Spleen (tissue), 11 donors: ENCODE results near the gene TMEM208. TPM values are rescaled to one million over a fixed set of nuclear protein-coding genes. Genes with fewer than 3 reads are reported as not detected.

Experiments used
- DNase-seq: peaks from one replicate; pipeline ENCODE4 v3.0.0-alpha.2; 2020
- H3K27ac ChIP-seq, 8 donors: fragments of 200-600 bp; sonication (generic) in 7 of 8; 1 replicate in 4 of 8; 2 replicates in 4 of 8; pipeline versions ENCODE4 v1.5.0 to v1.8.0; 2016 to 2021; ENCODE audit warnings: inconsistent platforms in 4 of 8, mild to moderate bottlenecking in 4 of 8, moderate library complexity in 1 of 8
- H3K27me3 ChIP-seq, 7 donors: fragments of 200-600 bp; sonication (generic) in 6 of 7; replicated peaks in 1 of 7; 1 replicate in 4 of 7; 2 replicates in 3 of 7; pipeline versions ENCODE4 v1.5.0 to v1.8.0; 2016 to 2021; ENCODE audit warnings: inconsistent platforms in 3 of 7, mild to moderate bottlenecking in 1 of 7
- H3K36me3 ChIP-seq, 6 donors: fragments of 200-600 bp; sonication (generic) in 5 of 6; 1 replicate in 4 of 6; 2 replicates in 2 of 6; pipeline versions ENCODE4 v1.5.0 to v1.8.0; 2016 to 2021; ENCODE audit warnings: inconsistent platforms in 2 of 6
- H3K4me1 ChIP-seq, 6 donors: fragments of 200-600 bp; sonication (generic) in 5 of 6; 1 replicate in 3 of 6; 2 replicates in 3 of 6; pipeline versions ENCODE4 v1.5.0 to v1.8.0; 2016 to 2021; ENCODE audit warnings: inconsistent platforms in 3 of 6
- H3K4me3 ChIP-seq, 8 donors: fragments of 200-600 bp; sonication (generic) in 7 of 8; 1 replicate in 4 of 8; 2 replicates in 4 of 8; pipeline versions ENCODE4 v1.5.0 to v1.8.0; 2016 to 2021; ENCODE audit warnings: inconsistent platforms in 4 of 8, mild to moderate bottlenecking in 4 of 8, moderate library complexity in 2 of 8
- H3K9me3 ChIP-seq, 8 donors: fragments of 200-600 bp; sonication (generic) in 7 of 8; 1 replicate in 4 of 8; 2 replicates in 4 of 8; pipeline versions ENCODE4 v1.5.0 to v1.8.0; 2016 to 2021; ENCODE audit warnings: inconsistent platforms in 4 of 8
- CTCF ChIP-seq, 11 experiments: fragments of 200-600 bp in 7 of 11; fragments of 450-650 bp in 4 of 11; sonication (generic) in 4 of 11; IDR thresholded peaks in 8 of 11; conservative IDR thresholded peaks in 3 of 11; 1 replicate in 7 of 11; 2 replicates in 4 of 11; pipeline versions ENCODE4 v1.4.0 to v1.8.0; 2016 to 2021; ENCODE audit warnings: antibody characterized with exemption in 11 of 11, inconsistent platforms in 4 of 11, mild to moderate bottlenecking in 1 of 11
- POLR2A ChIP-seq, 3 donors: fragments of 450-650 bp; IDR thresholded peaks; one replicate each; pipeline ENCODE4 v1.5.1; 2017; ENCODE audit warnings: antibody characterized with exemption in 3 of 3, mild to moderate bottlenecking in 1 of 3
- POLR2AphosphoS5 ChIP-seq, 3 donors: sonication (generic); formaldehyde crosslinking; IDR thresholded peaks; one replicate each; pipeline ENCODE4 v1.5.1; 2017; ENCODE audit warnings: antibody characterized with exemption in 3 of 3
- WGBS, 5 donors: extraction: QIAGEN DNeasy Blood & Tissue Kit in 3 of 5; methylation state at CpG; one replicate each; pipeline versions ENCODE4 v1.1.5 to v1.1.7; 2013 to 2018; 5-methylcytosine and 5-hydroxymethylcytosine counted together
- intact Hi-C: fragments of 100-400 bp; cut with DNase I; formaldehyde crosslinking; loops from one replicate; pipeline ENCODE4 v1.15.0; 2023; ENCODE audit warnings: low total_unique reads
- microRNA-seq, 3 donors: library from miRNA; unstranded; fragments of <30 nt; microRNA quantifications; one replicate each; pipeline versions ENCODE4 to v1.1.0, GENCODE V29; 2019 to 2020
- polyA plus RNA-seq, 3 donors: library from polyadenylated mRNA; stranded (reverse); fragments of 200-250 nt; gene quantifications; one replicate each; pipeline ENCODE4 v1.2.1, GENCODE V29; 2013
- small RNA-seq, 4 donors: library from RNA; depleted of rRNA; stranded (forward); fragments of <200 nt; gene quantifications; one replicate each; pipeline ENCODE3, GENCODE V24; 2016
- total RNA-seq, 7 donors: library from RNA; depleted of rRNA in 3 of 7; stranded (reverse); fragments of >200 nt in 3 of 7; fragmentation: NEBNext Ultra II Directional in 4 of 7; extraction: Animal tissue kit (Norgen Biotek cat#: 25700) in 4 of 7; gene quantifications; one replicate each; pipeline versions ENCODE4 v1.1.0 to v1.2.1, GENCODE V29; 2016 to 2021
- donor health status: healthy with polysubstance abuse.
- donor health status: DM: no; HTN: no; CAD: no; lungs with moderate emphysema.
- donor health status: DM: no; HTN: no; CAD: no.
- donor health status: Bipolar disorder and iron deficiency.
- donor health status: healthy.
- donor health status: DM: no; HTN: no; CAD: no.
- donor health status: DM: yes; HTN: yes; CAD: no.

TMEM208 gene
- total and polyA plus RNA-seq, 10 donors = 28.1 to 68.7 (median 35.8) TPM

GRCh38 chr16:67275321-67275720, 48.4 kb downstream of the TMEM208 start:
- H3K36me3 ChIP-seq = peaks cover 0 to 46% (median 0%) of the 10 kb centered on the region in 6 donors
- no peak overlapping the region for H3K27ac ChIP-seq
- no peaks in the 10 kb centered on the region for H3K27me3 ChIP-seq
- H3K4me1 ChIP-seq = peaks cover 11 to 32% (median 25%) of the 10 kb centered on the region in 6 donors
- 91 to 97% (median 95%) methylated on average over 2 of the region's 2 CpGs for WGBS, 5 donors
- DNase-seq = no peak
- no peak for TF ChIP-seq POLR2AphosphoS5 (IDR thresholded peaks at IDR 0.05)
- H3K4me3 ChIP-seq = no peak overlapping the region
- no peaks in the 10 kb centered on the region for H3K9me3 ChIP-seq
- intact Hi-C loops = no loop called here

- intact Hi-C loops = no loop called here
- 91 to 95% (median 93%) methylated on average over 4 of the region's 4 CpGs for WGBS, 5 donors
- TF ChIP-seq POLR2AphosphoS5 (IDR thresholded peaks at IDR 0.05) (no peak), CTCF (IDR thresholded peaks at IDR 0.05 in 8 of 11, conservative IDR thresholded peaks at IDR 0.05 in 3 of 11) (no peak), POLR2A (IDR thresholded peaks at IDR 0.05) (no peak)
- H3K27me3 ChIP-seq = no peaks in the 10 kb centered on the region
- H3K4me3 ChIP-seq = peak overlapping the region in 1 of 8 donors; percentile 83
- peaks cover 11 to 33% (median 25%) of the 10 kb centered on the region in 6 donors for H3K4me1 ChIP-seq
- no peak for DNase-seq
- peak overlapping the region in 6 of 8 donors; percentile 39 to 80 (median 70) for H3K27ac ChIP-seq
- no peaks in the 10 kb centered on the region for H3K9me3 ChIP-seq
- peaks cover 0 to 29% (median 0%) of the 10 kb centered on the region in 6 donors for H3K36me3 ChIP-seq
These were observed 50.5 kb downstream of the TMEM208 start for GRCh38 chr16:67277294-67277998.

- WGBS, 5 donors = 57 to 83% (median 68%) methylated on average over 7 to 13 of the region's 13 CpGs
- DNase-seq = peak; percentile 54
- Histone ChIP-seq H3K27me3 (no peaks in the 10 kb centered on the region), H3K27ac (peak overlapping the region in 7 of 8 donors; percentile 48 to 80 (median 68)), H3K4me3 (peak overlapping the region; percentile 51 to 83 (median 66)), H3K9me3 (no peaks in the 10 kb centered on the region), H3K4me1 (peaks cover 11 to 33% (median 25%) of the 10 kb centered on the region in 6 donors), H3K36me3 (peaks cover 0 to 25% (median 0%) of the 10 kb centered on the region in 6 donors)
- no peak for TF ChIP-seq CTCF (IDR thresholded peaks at IDR 0.05 in 8 of 11, conservative IDR thresholded peaks at IDR 0.05 in 3 of 11)
- TF ChIP-seq POLR2A (IDR thresholded peaks at IDR 0.05) = no peak
- no peak for TF ChIP-seq POLR2AphosphoS5 (IDR thresholded peaks at IDR 0.05)
- intact Hi-C loops = no loop called here
These were observed 51.3 kb downstream of the TMEM208 start for GRCh38 chr16:67277999-67278772.

Small RNAs within 50 kb of the gene (microRNA-seq; reads per million reads assigned to microRNA genes)
- 264 to 561 (median 275) reads per million in 3 donors for gene MIR328

Small RNAs within 50 kb of the gene (small RNA-seq; reads per million reads assigned to genes)
- 3.7 to 5.1 (median 4.3) reads per million in 4 donors for gene MIR328

Other genes with a start within 250 kb of the TMEM208 start
- gene CES4A, start 238.5 kb upstream of the TMEM208 start, total RNA-seq = 1 to 10 TPM; 5.0 to 9.1 (median 6.3) TPM
- 1 to 10 TPM; 5.3 to 9.9 (median 8.0) TPM for gene CES4A, start 238.5 kb upstream of the TMEM208 start, polyA plus RNA-seq
- gene CBFB, start 198.0 kb upstream of the TMEM208 start, total RNA-seq = 10 to 100 TPM; 55.8 to 80.4 (median 58.6) TPM
- gene CBFB, start 198.0 kb upstream of the TMEM208 start, polyA plus RNA-seq = 10 to 100 TPM; 22.7 to 35.1 (median 29.1) TPM
- gene PHAF1, start 117.2 kb upstream of the TMEM208 start, total RNA-seq = 10 to 100 TPM; 15.3 to 44.0 (median 19.8) TPM
- gene PHAF1, start 117.2 kb upstream of the TMEM208 start, polyA plus RNA-seq = 10 to 100 TPM in 1 of 3 donors, 1 to 10 TPM in 2; 5.5 to 10.3 (median 9.9) TPM
- gene B3GNT9, start 76.1 kb upstream of the TMEM208 start, total RNA-seq = 10 to 100 TPM in 4 of 7 donors, 1 to 10 TPM in 3; 6.1 to 15.3 (median 10.1) TPM
- gene B3GNT9, start 76.1 kb upstream of the TMEM208 start, polyA plus RNA-seq = 1 to 10 TPM; 2.0 to 6.6 (median 3.0) TPM
- gene TRADD, start 67.2 kb upstream of the TMEM208 start, total RNA-seq = 10 to 100 TPM; 29.2 to 39.3 (median 31.1) TPM
- gene TRADD, start 67.2 kb upstream of the TMEM208 start, polyA plus RNA-seq = 10 to 100 TPM; 27.5 to 42.2 (median 35.3) TPM
- gene FBXL8, start 67.2 kb upstream of the TMEM208 start, total RNA-seq = 10 to 100 TPM in 6 of 7 donors, 1 to 10 TPM in 1; 8.4 to 29.9 (median 13.2) TPM
- gene FBXL8, start 67.2 kb upstream of the TMEM208 start, polyA plus RNA-seq = 10 to 100 TPM in 1 of 3 donors, 1 to 10 TPM in 2; 6.0 to 11.2 (median 6.0) TPM
- 10 to 100 TPM; 11.5 to 43.7 (median 23.3) TPM for gene HSF4, start 62.4 kb upstream of the TMEM208 start, total RNA-seq
- 10 to 100 TPM; 16.1 to 24.0 (median 16.7) TPM for gene HSF4, start 62.4 kb upstream of the TMEM208 start, polyA plus RNA-seq
- 10 to 100 TPM in 6 of 7 donors, 1 to 10 TPM in 1; 8.2 to 14.2 (median 13.6) TPM for gene NOL3, start 56.6 kb upstream of the TMEM208 start, total RNA-seq
- 10 to 100 TPM in 2 of 3 donors, 1 to 10 TPM in 1; 8.7 to 12.0 (median 10.8) TPM for gene NOL3, start 56.6 kb upstream of the TMEM208 start, polyA plus RNA-seq
- 10 to 100 TPM; 11.9 to 59.4 (median 21.0) TPM for gene MATCAP1, start 43.2 kb upstream of the TMEM208 start, total RNA-seq
- gene MATCAP1, start 43.2 kb upstream of the TMEM208 start, polyA plus RNA-seq = 10 to 100 TPM in 2 of 3 donors, 1 to 10 TPM in 1; 8.9 to 37.1 (median 16.3) TPM
- 10 to 100 TPM; 29.2 to 81.7 (median 48.3) TPM for gene EXOC3L1, start 37.0 kb upstream of the TMEM208 start, total RNA-seq
- gene EXOC3L1, start 37.0 kb upstream of the TMEM208 start, polyA plus RNA-seq = 100 to 1,000 TPM in 1 of 3 donors, 10 to 100 TPM in 2; 28.5 to 113 (median 54.2) TPM
- gene E2F4, start 35.0 kb upstream of the TMEM208 start, total RNA-seq = 100 to 1,000 TPM in 3 of 7 donors, 10 to 100 TPM in 4; 68.0 to 134 (median 80.1) TPM
- 10 to 100 TPM; 40.8 to 68.3 (median 47.8) TPM for gene E2F4, start 35.0 kb upstream of the TMEM208 start, polyA plus RNA-seq
- 1 to 10 TPM; 2.8 to 4.7 (median 4.0) TPM for gene ELMO3, start 28.0 kb upstream of the TMEM208 start, total RNA-seq
- 1 to 10 TPM; 4.2 to 8.7 (median 7.0) TPM for gene ELMO3, start 28.0 kb upstream of the TMEM208 start, polyA plus RNA-seq
- gene FHOD1, start 20.4 kb downstream of the TMEM208 start, total RNA-seq = 100 to 1,000 TPM in 6 of 7 donors, 10 to 100 TPM in 1; 97.3 to 304 (median 145) TPM
- gene FHOD1, start 20.4 kb downstream of the TMEM208 start, polyA plus RNA-seq = 100 to 1,000 TPM in 2 of 3 donors, 10 to 100 TPM in 1; 45.6 to 193 (median 149) TPM
- 10 to 100 TPM in 5 of 7 donors, 1 to 10 TPM in 2; 8.1 to 26.8 (median 13.5) TPM for gene SLC9A5, start 21.8 kb downstream of the TMEM208 start, total RNA-seq
- 10 to 100 TPM in 2 of 3 donors, 1 to 10 TPM in 1; 6.0 to 34.1 (median 33.6) TPM for gene SLC9A5, start 21.8 kb downstream of the TMEM208 start, polyA plus RNA-seq
- gene PLEKHG4, start 52.4 kb downstream of the TMEM208 start, total RNA-seq = 10 to 100 TPM in 6 of 7 donors, 1 to 10 TPM in 1; 9.6 to 27.9 (median 15.2) TPM
- gene PLEKHG4, start 52.4 kb downstream of the TMEM208 start, polyA plus RNA-seq = 10 to 100 TPM in 2 of 3 donors, 1 to 10 TPM in 1; 5.1 to 12.7 (median 11.3) TPM
- under 1 TPM in 5 of 7 donors, not detected in 2; 0.17 to 0.73 (median 0.47) TPM for gene KCTD19, start 99.6 kb downstream of the TMEM208 start, total RNA-seq
- under 1 TPM; 0.16 to 0.36 (median 0.22) TPM for gene KCTD19, start 99.6 kb downstream of the TMEM208 start, polyA plus RNA-seq
- under 1 TPM in 4 of 7 donors, not detected in 3; 0.46 to 0.98 (median 0.75) TPM for gene LRRC36, start 99.7 kb downstream of the TMEM208 start, total RNA-seq
- 1 to 10 TPM in 1 of 3 donors, under 1 TPM in 2; 0.48 to 2.3 (median 0.56) TPM for gene LRRC36, start 99.7 kb downstream of the TMEM208 start, polyA plus RNA-seq
- 10 to 100 TPM in 3 of 7 donors, 1 to 10 TPM in 4; 2.5 to 13.9 (median 9.9) TPM for gene TPPP3, start 166.4 kb downstream of the TMEM208 start, total RNA-seq
- gene TPPP3, start 166.4 kb downstream of the TMEM208 start, polyA plus RNA-seq = 10 to 100 TPM in 1 of 3 donors, 1 to 10 TPM in 2; 5.6 to 11.4 (median 7.2) TPM
- 10 to 100 TPM in 6 of 7 donors, 1 to 10 TPM in 1; 9.5 to 31.2 (median 20.6) TPM for gene ZDHHC1, start 189.3 kb downstream of the TMEM208 start, total RNA-seq
- gene ZDHHC1, start 189.3 kb downstream of the TMEM208 start, polyA plus RNA-seq = 1 to 10 TPM; 2.1 to 6.0 (median 2.3) TPM
- gene HSD11B2, start 204.0 kb downstream of the TMEM208 start, total RNA-seq = 10 to 100 TPM in 1 of 7 donors, 1 to 10 TPM in 5, under 1 TPM in 1; 0.85 to 18.3 (median 4.7) TPM
- 1 to 10 TPM; 1.7 to 4.1 (median 2.8) TPM for gene HSD11B2, start 204.0 kb downstream of the TMEM208 start, polyA plus RNA-seq